Neural progenitor cell (in vitro differentiated cells): ENCODE measurements around the gene MCCC2. TPM values are rescaled to one million over a fixed set of nuclear protein-coding genes. Genes with fewer than 3 reads are reported as not detected.
"Not testable (repeated sequence)": the region's sequence is repeated elsewhere in the genome, so short reads cannot be mapped to it uniquely, and the experiment has no call there.

ENCODE experiments used
- DNase-seq: peaks from one replicate; pipeline ENCODE4 v3.0.0-alpha.2; 2016; ENCODE audit warnings: low spot score
- H2AFZ ChIP-seq: fragments of 200-600 bp; sonication (generic); replicated peaks from 2 replicates; pipeline ENCODE4 v1.6.1; 2016; ENCODE audit warnings: antibody characterized with exemption
- H3F3A ChIP-seq: fragments of 200-600 bp; sonication (generic); 2 replicates; pipeline ENCODE4 v1.6.1; 2016; ENCODE audit warnings: antibody characterized with exemption, low read depth
- H3K27ac ChIP-seq: fragments of 200-600 bp; sonication (generic); 2 replicates; pipeline ENCODE4 v1.5.1; 2016; ENCODE audit warnings: mild to moderate bottlenecking
- H3K27me3 ChIP-seq: fragments of 200-600 bp; sonication (generic); 2 replicates; pipeline ENCODE4 v1.6.1; 2016; ENCODE audit warnings: mild to moderate bottlenecking, moderate library complexity
- H3K36me3 ChIP-seq: fragments of 200-600 bp; sonication (generic); 2 replicates; pipeline ENCODE4 v1.5.1; 2016
- H3K4me1 ChIP-seq: fragments of 200-600 bp; sonication (generic); 2 replicates; pipeline ENCODE4 v1.6.1; 2016; ENCODE audit warnings: mixed run types
- H3K4me2 ChIP-seq: fragments of 200-600 bp; sonication (generic); 2 replicates; pipeline ENCODE4 v1.6.1; 2016
- H3K4me3 ChIP-seq: fragments of 200-600 bp; sonication (generic); 2 replicates; pipeline ENCODE4 v1.5.1; 2016
- H3K79me2 ChIP-seq: fragments of 200-600 bp; sonication (generic); 2 replicates; pipeline ENCODE4 v1.6.1; 2016; ENCODE audit warnings: low read depth
- H3K9ac ChIP-seq: fragments of 200-600 bp; sonication (generic); 2 replicates; pipeline ENCODE4 v1.6.1; 2016
- H3K9me3 ChIP-seq: fragments of 200-600 bp; sonication (generic); 2 replicates; pipeline ENCODE4 v1.5.1; 2016; ENCODE audit warnings: low read depth
- H4K20me1 ChIP-seq: fragments of 200-600 bp; sonication (generic); 2 replicates; pipeline ENCODE4 v1.6.1; 2016; ENCODE audit warnings: low read depth
- H3K27ac Mint-ChIP-seq: 3 replicates; pipeline ENCODE4 v1.8.0; 2021; ENCODE audit warnings: mixed read lengths
- H3K27me3 Mint-ChIP-seq: 2 replicates; pipeline ENCODE4 v1.8.0; 2022; ENCODE audit warnings: low read depth, mild to moderate bottlenecking, inconsistent platforms, moderate library complexity, mixed read lengths; ENCODE audit not compliant: insufficient read depth
- H3K36me3 Mint-ChIP-seq: 3 replicates; pipeline ENCODE4 v1.8.0; 2021; ENCODE audit warnings: mixed read lengths
- H3K4me1 Mint-ChIP-seq: 3 replicates; pipeline ENCODE4 v1.8.0; 2021; ENCODE audit warnings: mixed read lengths
- H3K4me3 Mint-ChIP-seq: 3 replicates; pipeline ENCODE4 v1.8.0; 2021; ENCODE audit warnings: mild to moderate bottlenecking, moderate library complexity, mixed read lengths
- H3K9me3 Mint-ChIP-seq: 3 replicates; pipeline ENCODE4 v1.8.0; 2020; ENCODE audit warnings: mixed read lengths
- CTCF ChIP-seq: fragments of 200-600 bp; sonication (generic); IDR thresholded peaks from 2 replicates; pipeline ENCODE4 v1.5.1; 2017; ENCODE audit warnings: antibody characterized with exemption, mild to moderate bottlenecking
- EZH2 ChIP-seq: fragments of 200-600 bp; sonication (generic); IDR thresholded peaks from 2 replicates; pipeline ENCODE4 v1.6.1; 2017; ENCODE audit warnings: antibody characterized with exemption, mild to moderate bottlenecking, moderate library complexity
- EZH2phosphoT487 ChIP-seq: fragments of 200-600 bp; sonication (generic); IDR thresholded peaks from 2 replicates; pipeline ENCODE4 v1.6.1; 2017; ENCODE audit warnings: antibody characterized with exemption
- total RNA-seq: library from RNA; depleted of rRNA; stranded (reverse); fragments of >200 nt; gene quantifications from 2 replicates; pipeline ENCODE4 v1.2.3, GENCODE V29; 2015; ENCODE audit warnings: low replicate concordance

MCCC2 gene
- total RNA-seq, 1 donor from 2014 or later = 19.8 TPM

GRCh38 chr5:71640408-71640807 is 53.3 kb downstream of the MCCC2 start:
- H4K20me1 ChIP-seq = no peaks in the 10 kb centered on the region
- no peaks in the 10 kb centered on the region for H3K27me3 Mint-ChIP-seq
- no peaks in the 10 kb centered on the region for H3K79me2 ChIP-seq
- no peaks in the 10 kb centered on the region for H3K4me1 Mint-ChIP-seq
- no peaks in the 10 kb centered on the region for H3K27me3 ChIP-seq
- no peaks in the 10 kb centered on the region for H3K9me3 ChIP-seq
- H3K9ac ChIP-seq = no peak overlapping the region
- H3K36me3 Mint-ChIP-seq = peaks cover 28% of the 10 kb centered on the region
- H3K4me3 Mint-ChIP-seq = no peak overlapping the region
- no peaks in the 10 kb centered on the region for H3F3A ChIP-seq
- no peak overlapping the region for H3K4me2 ChIP-seq
- H3K4me3 ChIP-seq = no peak overlapping the region
- no peak overlapping the region for H3K27ac ChIP-seq
- no peak for TF ChIP-seq EZH2phosphoT487
- no peak for TF ChIP-seq CTCF
- no peak for TF ChIP-seq EZH2
- no peak overlapping the region for H3K27ac Mint-ChIP-seq
- H3K4me1 ChIP-seq = peaks cover 4% of the 10 kb centered on the region
- no peak for DNase-seq
- no peak overlapping the region for H2AFZ ChIP-seq
- H3K36me3 ChIP-seq = peaks cover 5% of the 10 kb centered on the region
- H3K9me3 Mint-ChIP-seq = peaks cover 4% of the 10 kb centered on the region

GRCh38 chr5:71645030-71645429 is 57.9 kb downstream of the MCCC2 start:
- Mint-ChIP-seq H3K36me3 (peaks cover 25% of the 10 kb centered on the region), H3K9me3 (no peaks in the 10 kb centered on the region), H3K4me3 (no peak overlapping the region), H3K27ac (no peak overlapping the region), H3K4me1 (no peaks in the 10 kb centered on the region), H3K27me3 (no peaks in the 10 kb centered on the region)
- Histone ChIP-seq H3K27me3 (no peaks in the 10 kb centered on the region), H3K9ac (no peak overlapping the region), H3K4me3 (no peak overlapping the region), H3K9me3 (no peaks in the 10 kb centered on the region), H3K36me3 (no peaks in the 10 kb centered on the region), H3K4me1 (peaks cover 4% of the 10 kb centered on the region), H2AFZ (no peak overlapping the region), H3F3A (no peaks in the 10 kb centered on the region), H3K79me2 (no peaks in the 10 kb centered on the region), H4K20me1 (no peaks in the 10 kb centered on the region), H3K27ac (no peak overlapping the region), H3K4me2 (no peak overlapping the region)
- no peak for DNase-seq
- TF ChIP-seq CTCF (no peak), EZH2phosphoT487 (no peak)

- not testable (repeated sequence) for H3K27ac Mint-ChIP-seq, H3F3A ChIP-seq, H3K9me3 ChIP-seq, H3K27ac ChIP-seq, DNase-seq, H2AFZ ChIP-seq, H4K20me1 ChIP-seq, H3K9ac ChIP-seq, H3K36me3 ChIP-seq, H3K4me3 Mint-ChIP-seq, H3K4me3 ChIP-seq, H3K4me1 ChIP-seq, H3K9me3 Mint-ChIP-seq, H3K27me3 ChIP-seq, H3K4me1 Mint-ChIP-seq, H3K4me2 ChIP-seq, H3K79me2 ChIP-seq, H3K27me3 Mint-ChIP-seq
- peaks cover 40% of the 10 kb centered on the region for H3K36me3 Mint-ChIP-seq
Measured at GRCh38 chr5:71650940-71651339, 63.8 kb downstream of the MCCC2 start.

GRCh38 chr5:71651579-71651978 is 64.4 kb downstream of the MCCC2 start:
- Histone ChIP-seq H3K4me1 (no peaks in the 10 kb centered on the region), H3K79me2 (no peaks in the 10 kb centered on the region), H3K9ac (no peak overlapping the region), H3K27me3 (no peaks in the 10 kb centered on the region), H4K20me1 (no peaks in the 10 kb centered on the region), H3K27ac (no peak overlapping the region), H2AFZ (no peak overlapping the region), H3K36me3 (no peaks in the 10 kb centered on the region), H3F3A (no peaks in the 10 kb centered on the region), H3K9me3 (no peaks in the 10 kb centered on the region), H3K4me3 (no peak overlapping the region), H3K4me2 (no peak overlapping the region)
- Mint-ChIP-seq H3K4me3 (no peak overlapping the region), H3K27ac (no peak overlapping the region), H3K4me1 (no peaks in the 10 kb centered on the region), H3K9me3 (no peaks in the 10 kb centered on the region), H3K36me3 (peaks cover 34% of the 10 kb centered on the region), H3K27me3 (no peaks in the 10 kb centered on the region)
- no peak for TF ChIP-seq CTCF
- no peak for DNase-seq
